ENCODE results near the gene FAM237A.

- TF ChIP-seq, protein P1, sequence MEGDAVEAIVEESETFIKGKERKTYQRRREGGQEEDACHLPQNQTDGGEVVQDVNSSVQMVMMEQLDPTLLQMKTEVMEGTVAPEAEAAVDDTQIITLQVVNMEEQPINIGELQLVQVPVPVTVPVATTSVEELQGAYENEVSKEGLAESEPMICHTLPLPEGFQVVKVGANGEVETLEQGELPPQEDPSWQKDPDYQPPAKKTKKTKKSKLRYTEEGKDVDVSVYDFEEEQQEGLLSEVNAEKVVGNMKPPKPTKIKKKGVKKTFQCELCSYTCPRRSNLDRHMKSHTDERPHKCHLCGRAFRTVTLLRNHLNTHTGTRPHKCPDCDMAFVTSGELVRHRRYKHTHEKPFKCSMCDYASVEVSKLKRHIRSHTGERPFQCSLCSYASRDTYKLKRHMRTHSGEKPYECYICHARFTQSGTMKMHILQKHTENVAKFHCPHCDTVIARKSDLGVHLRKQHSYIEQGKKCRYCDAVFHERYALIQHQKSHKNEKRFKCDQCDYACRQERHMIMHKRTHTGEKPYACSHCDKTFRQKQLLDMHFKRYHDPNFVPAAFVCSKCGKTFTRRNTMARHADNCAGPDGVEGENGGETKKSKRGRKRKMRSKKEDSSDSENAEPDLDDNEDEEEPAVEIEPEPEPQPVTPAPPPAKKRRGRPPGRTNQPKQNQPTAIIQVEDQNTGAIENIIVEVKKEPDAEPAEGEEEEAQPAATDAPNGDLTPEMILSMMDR (conservative IDR thresholded peaks at IDR 0.05; ENCODE audit: low read depth, low read length) = no peak
- TF ChIP-seq EZH2 (IDR thresholded peaks at IDR 0.05; ENCODE audit: borderline replicate concordance, low read depth, low read length, poor library complexity, severe bottlenecking) = no peak
Measured at GRCh38 chr2:206688990-206689389, 46.7 kb downstream of the FAM237A start.
